Measurements from ENCODE around the gene LDB2.

DNA sequence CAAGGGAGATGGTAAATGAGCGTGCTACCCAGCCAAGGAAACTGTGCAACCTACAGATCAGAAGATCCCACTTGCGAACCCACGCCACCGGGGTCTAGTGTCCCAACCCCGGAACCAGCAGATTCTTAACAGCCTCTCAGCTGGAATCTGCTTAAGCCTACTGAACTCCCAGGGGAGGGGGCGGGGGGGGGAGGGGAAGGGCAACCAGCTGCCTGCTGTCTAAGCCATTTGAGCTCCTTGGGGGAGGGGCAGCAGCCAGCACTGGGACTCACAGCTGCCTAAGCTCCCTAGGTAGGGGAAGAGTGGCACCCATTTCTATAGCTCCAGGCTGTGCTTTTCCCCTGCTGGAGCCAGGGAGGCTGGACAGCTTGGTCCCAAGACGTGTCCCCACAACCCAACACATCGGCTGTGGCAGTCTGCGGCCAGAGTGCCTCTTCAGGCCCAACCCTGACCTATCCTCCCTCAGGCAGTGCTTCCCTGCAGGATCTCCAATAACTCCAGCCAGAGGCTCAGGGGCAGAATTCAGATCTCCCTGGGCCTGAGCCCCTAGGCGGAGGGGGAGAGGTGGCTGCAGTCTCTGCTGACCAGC lies 289.2 kb downstream of the LDB2 start:
- TF ChIP-seq, protein P1, sequence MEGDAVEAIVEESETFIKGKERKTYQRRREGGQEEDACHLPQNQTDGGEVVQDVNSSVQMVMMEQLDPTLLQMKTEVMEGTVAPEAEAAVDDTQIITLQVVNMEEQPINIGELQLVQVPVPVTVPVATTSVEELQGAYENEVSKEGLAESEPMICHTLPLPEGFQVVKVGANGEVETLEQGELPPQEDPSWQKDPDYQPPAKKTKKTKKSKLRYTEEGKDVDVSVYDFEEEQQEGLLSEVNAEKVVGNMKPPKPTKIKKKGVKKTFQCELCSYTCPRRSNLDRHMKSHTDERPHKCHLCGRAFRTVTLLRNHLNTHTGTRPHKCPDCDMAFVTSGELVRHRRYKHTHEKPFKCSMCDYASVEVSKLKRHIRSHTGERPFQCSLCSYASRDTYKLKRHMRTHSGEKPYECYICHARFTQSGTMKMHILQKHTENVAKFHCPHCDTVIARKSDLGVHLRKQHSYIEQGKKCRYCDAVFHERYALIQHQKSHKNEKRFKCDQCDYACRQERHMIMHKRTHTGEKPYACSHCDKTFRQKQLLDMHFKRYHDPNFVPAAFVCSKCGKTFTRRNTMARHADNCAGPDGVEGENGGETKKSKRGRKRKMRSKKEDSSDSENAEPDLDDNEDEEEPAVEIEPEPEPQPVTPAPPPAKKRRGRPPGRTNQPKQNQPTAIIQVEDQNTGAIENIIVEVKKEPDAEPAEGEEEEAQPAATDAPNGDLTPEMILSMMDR (IDR thresholded peaks at IDR 0.05 in 4 of 5, conservative IDR thresholded peaks at IDR 0.05 in 1 of 5), result no peak
- TF ChIP-seq POLR2A (IDR thresholded peaks at IDR 0.05), result no peak
